Measurements from ENCODE around the gene VOPP1.

VOPP1 gene

GRCh38 chr7:55490099-55490498 is 82.2 kb downstream of the VOPP1 start:
- no peak for TF ChIP-seq CTCF (IDR thresholded peaks at IDR 0.05; ENCODE audit: low read depth, low read length, missing control alignments)
- H3K4me3 ChIP-seq (replicated peaks; ENCODE audit: low read depth, low read length): no peak overlapping the region
- no peak for DNase-seq (ENCODE audit: extremely low read depth, low read depth)

GRCh38 chr7:55489552-55489951 is 82.8 kb downstream of the VOPP1 start:
- DNase-seq (ENCODE audit: extremely low read depth, low read depth): no peak
- no peak for TF ChIP-seq CTCF (IDR thresholded peaks at IDR 0.05; ENCODE audit: low read depth, low read length, missing control alignments)
- no peak overlapping the region for H3K4me3 ChIP-seq (replicated peaks; ENCODE audit: low read depth, low read length)

- no peak for DNase-seq (ENCODE audit: extremely low read depth, low read depth)
- H3K4me3 ChIP-seq (replicated peaks; ENCODE audit: low read depth, low read length): no peak overlapping the region
- TF ChIP-seq CTCF (IDR thresholded peaks at IDR 0.05; ENCODE audit: low read depth, low read length, missing control alignments): no peak
Measured at GRCh38 chr7:55488804-55489340, 83.4 kb downstream of the VOPP1 start.

GRCh38 chr7:55488216-55488615 is 84.1 kb downstream of the VOPP1 start:
- DNase-seq (ENCODE audit: extremely low read depth, low read depth): no peak
- TF ChIP-seq CTCF (IDR thresholded peaks at IDR 0.05; ENCODE audit: low read depth, low read length, missing control alignments): no peak
- H3K4me3 ChIP-seq (replicated peaks; ENCODE audit: low read depth, low read length): no peak overlapping the region

- DNase-seq (ENCODE audit: extremely low read depth, low read depth): no peak
- H3K4me3 ChIP-seq (replicated peaks; ENCODE audit: low read depth, low read length): no peak overlapping the region
- TF ChIP-seq CTCF (IDR thresholded peaks at IDR 0.05; ENCODE audit: low read depth, low read length, missing control alignments): no peak
Measured at GRCh38 chr7:55486991-55487390, 85.3 kb downstream of the VOPP1 start.

GRCh38 chr7:55486192-55486590 is 86.1 kb downstream of the VOPP1 start:
- no peak overlapping the region for H3K4me3 ChIP-seq (replicated peaks; ENCODE audit: low read depth, low read length)
- no peak for DNase-seq (ENCODE audit: extremely low read depth, low read depth)
- no peak for TF ChIP-seq CTCF (IDR thresholded peaks at IDR 0.05; ENCODE audit: low read depth, low read length, missing control alignments)

Data from HFF-Myc (cell line).